ENCODE measurements around the gene HOXA9.

HOXA9 gene

GRCh38 chr7:27172315-27172774 is 7.0 kb upstream of the HOXA9 start:
- H3K27ac ChIP-seq (ENCODE audit: extremely low read depth, low read depth, low read length) = peak overlapping the region; percentile 100

GRCh38 chr7:27171637-27172314 is 6.4 kb upstream of the HOXA9 start:
- peak overlapping the region; percentile 76 for H3K4me3 ChIP-seq (ENCODE audit: low read depth, low read length)
- TF ChIP-seq ZNF433 (tag by site-specific recombination; IDR thresholded peaks at IDR 0.05; ENCODE audit: low read depth) = no peak
- no peak for TF ChIP-seq BCL6B (tag by site-specific recombination; IDR thresholded peaks at IDR 0.05)
- no peak for TF ChIP-seq ZFP3 (tag by site-specific recombination; IDR thresholded peaks at IDR 0.05; ENCODE audit: low read depth)
- no peak for TF ChIP-seq ZNF449 (tag by site-specific recombination; IDR thresholded peaks at IDR 0.05)
- TF ChIP-seq ZNF501 (tag by site-specific recombination; IDR thresholded peaks at IDR 0.05) = 0 out of 2 replicates have a peak, but pooled peaks have one; percentile 43
- TF ChIP-seq ZNF747 (tag by site-specific recombination; IDR thresholded peaks at IDR 0.05) = no peak
- no peak for TF ChIP-seq ZNF223 (tag by site-specific recombination; IDR thresholded peaks at IDR 0.05)
- TF ChIP-seq CTCF (tag by site-specific recombination; IDR thresholded peaks at IDR 0.05) = no peak
- TF ChIP-seq ZNF324 (tag by site-specific recombination; IDR thresholded peaks at IDR 0.05) = no peak
- no peak for TF ChIP-seq ZNF623 (tag by site-specific recombination; IDR thresholded peaks at IDR 0.05)
- no peak for TF ChIP-seq ZNF670 (tag by site-specific recombination; IDR thresholded peaks at IDR 0.05; ENCODE audit: low read depth)
- no peak for TF ChIP-seq KLF17 (tag by site-specific recombination; IDR thresholded peaks at IDR 0.05)
- no peak for TF ChIP-seq ZNF621 (tag by site-specific recombination; IDR thresholded peaks at IDR 0.05)
- no peak for TF ChIP-seq ZNF843 (tag by site-specific recombination; IDR thresholded peaks at IDR 0.05)
- TF ChIP-seq HIC1 (tag by site-specific recombination; IDR thresholded peaks at IDR 0.05) = no peak
- no peak for TF ChIP-seq ZSCAN18 (tag by site-specific recombination; IDR thresholded peaks at IDR 0.05)
- no peak for TF ChIP-seq ZNF76 (tag by site-specific recombination; IDR thresholded peaks at IDR 0.05; ENCODE audit: borderline replicate concordance, low read depth)
- TF ChIP-seq ZNF48 (tag by site-specific recombination; IDR thresholded peaks at IDR 0.05) = no peak

More at GRCh38 chr7:27172315-27172774, 7.0 kb upstream of the HOXA9 start:
- Histone ChIP-seq H3K9me3 (ENCODE audit: control insufficient read depth, insufficient read depth, low read depth, low read length) (no peaks in the 10 kb centered on the region), H3K36me3 (ENCODE audit: control insufficient read depth in 2 of 2, insufficient read depth in 1 of 2, low read length in 2 of 2) (peaks cover 8 to 24% of the 10 kb centered on the region in 2 experiments), H3K4me3 (ENCODE audit: low read depth, low read length) (peak overlapping the region; percentile 76), H3K4me1 (ENCODE audit: control insufficient read depth, insufficient read depth, low read length) (peaks cover 12% of the 10 kb centered on the region)
- ChIA-PET CTCF (interaction anchor here (0.5 to 0.8 kb wide), 2 partner anchors 10 to 360 kb away, joined by 3 read pairs; no protein-coding TSS in a partner anchor), POLR2A (interaction anchor here (0.6 to 11.2 kb wide), 16 partner anchors 7 to 1316 kb away, joined by 3 to 237 read pairs (median 6); partner anchors contain the start of genes CBX3, HOXA11, HOXA13 and HOXA6)
- peak; percentile 65 for TF ChIP-seq ZBTB20 (tag by site-specific recombination; IDR thresholded peaks at IDR 0.05)
- TF ChIP-seq ZNF239 (tag by site-specific recombination; IDR thresholded peaks at IDR 0.05) = no peak
- no peak for TF ChIP-seq INSM2 (tag by site-specific recombination; IDR thresholded peaks at IDR 0.05)

More at GRCh38 chr7:27171637-27172314, 6.4 kb upstream of the HOXA9 start:
- Histone ChIP-seq H3K9me3 (ENCODE audit: control insufficient read depth, insufficient read depth, low read depth, low read length) (no peaks in the 10 kb centered on the region), H3K27ac (ENCODE audit: extremely low read depth, low read depth, low read length) (peak overlapping the region; percentile 100), H3K4me1 (ENCODE audit: control insufficient read depth, insufficient read depth, low read length) (peaks cover 17% of the 10 kb centered on the region), H3K36me3 (ENCODE audit: control insufficient read depth in 2 of 2, insufficient read depth in 1 of 2, low read length in 2 of 2) (peaks cover 8 to 24% of the 10 kb centered on the region in 2 experiments)
- POLR2A ChIA-PET = interaction anchor here (0.6 to 11.2 kb wide), 8 partner anchors 8 to 315 kb away, joined by 3 to 237 read pairs (median 7); partner anchors contain the start of genes HOXA11 and HOXA7
- CTCF ChIA-PET = interaction anchor here (0.6 to 1.3 kb wide), 4 partner anchors 9 to 487 kb away, joined by 3 to 5 read pairs (median 4); no protein-coding TSS in a partner anchor
